ENCODE results near the gene ODF4.
"Not testable (repeated sequence)": the region's sequence is repeated elsewhere in the genome, so short reads cannot be mapped to it uniquely, and the experiment has no call there.

The ODF4 gene

GRCh38 chr17:8326511-8327302 is 12.9 kb upstream of the ODF4 start:
- DNase-seq, result peak in 11 of 56 donors; percentile 2 to 26 (median 12)

- no peak for DNase-seq
Observed at GRCh38 chr17:8327303-8327649, 12.4 kb upstream of the ODF4 start.

- no peak for DNase-seq
Observed at GRCh38 chr17:8332128-8332527, 7.5 kb upstream of the ODF4 start.

GRCh38 chr17:8332688-8333087 is 7.0 kb upstream of the ODF4 start:
- peak in 6 of 56 donors; percentile 6 to 26 (median 14) for DNase-seq

GRCh38 chr17:8333281-8333680 is 6.4 kb upstream of the ODF4 start:
- no peak for DNase-seq

- peak in 2 of 56 donors; percentile 3 to 19 for DNase-seq
Observed at GRCh38 chr17:8337802-8338752, 1.6 kb upstream of the ODF4 start.

- peak in 1 of 56 donors; percentile 19 for DNase-seq
Observed at GRCh38 chr17:8338753-8339140, 893 bp upstream of the ODF4 start.

- DNase-seq, result no peak
Observed at GRCh38 chr17:8341456-8341855, 1.8 kb downstream of the ODF4 start.

GRCh38 chr17:8345052-8345690 is 5.5 kb downstream of the ODF4 start:
- no peak for DNase-seq

- no peak for DNase-seq
Observed at GRCh38 chr17:8345951-8346665, 6.5 kb downstream of the ODF4 start.

- DNase-seq, result not testable (repeated sequence)
Observed at GRCh38 chr17:8347001-8347400, 7.4 kb downstream of the ODF4 start.

- no peak for DNase-seq
Observed at GRCh38 chr17:8350339-8350738, 10.7 kb downstream of the ODF4 start.

GRCh38 chr17:8353736-8354135 is 14.1 kb downstream of the ODF4 start:
- no peak for DNase-seq

- peak in 1 of 56 donors; percentile 8 for DNase-seq
Observed at GRCh38 chr17:8354236-8354635, 14.6 kb downstream of the ODF4 start.

GRCh38 chr17:8357910-8358309 is 18.3 kb downstream of the ODF4 start:
- DNase-seq, result no peak

GRCh38 chr17:8359769-8360168 is 20.1 kb downstream of the ODF4 start:
- peak in 15 of 56 donors; percentile 7 to 57 (median 26) for DNase-seq

- no peak for DNase-seq
Observed at GRCh38 chr17:8360260-8360659, 20.6 kb downstream of the ODF4 start.

- no peak for DNase-seq
Observed at GRCh38 chr17:8360751-8361150, 21.1 kb downstream of the ODF4 start.

- peak in 5 of 56 donors; percentile 5 to 50 (median 28) for DNase-seq
Observed at GRCh38 chr17:8362651-8363332, 23.2 kb downstream of the ODF4 start.

GRCh38 chr17:8365143-8365542 is 25.5 kb downstream of the ODF4 start:
- no peak for DNase-seq

- no peak for DNase-seq
Observed at GRCh38 chr17:8366231-8366630, 26.6 kb downstream of the ODF4 start.

All from amygdala (tissue), 56 donors.